GM21526 (cell line): ENCODE data around the gene MAN1A1.
"Not testable (repeated sequence)": the region's sequence is repeated elsewhere in the genome, so short reads cannot be mapped to it uniquely, and the experiment has no call there.

Experiments used
- ATAC-seq: cut with Tn5 transposase; IDR thresholded peaks from one replicate; pipeline ENCODE4 v1.9.1; 2021; ENCODE audit warnings: moderate library complexity; ENCODE audit not compliant: unreplicated experiment, low FRiP score

MAN1A1 gene

DNA sequence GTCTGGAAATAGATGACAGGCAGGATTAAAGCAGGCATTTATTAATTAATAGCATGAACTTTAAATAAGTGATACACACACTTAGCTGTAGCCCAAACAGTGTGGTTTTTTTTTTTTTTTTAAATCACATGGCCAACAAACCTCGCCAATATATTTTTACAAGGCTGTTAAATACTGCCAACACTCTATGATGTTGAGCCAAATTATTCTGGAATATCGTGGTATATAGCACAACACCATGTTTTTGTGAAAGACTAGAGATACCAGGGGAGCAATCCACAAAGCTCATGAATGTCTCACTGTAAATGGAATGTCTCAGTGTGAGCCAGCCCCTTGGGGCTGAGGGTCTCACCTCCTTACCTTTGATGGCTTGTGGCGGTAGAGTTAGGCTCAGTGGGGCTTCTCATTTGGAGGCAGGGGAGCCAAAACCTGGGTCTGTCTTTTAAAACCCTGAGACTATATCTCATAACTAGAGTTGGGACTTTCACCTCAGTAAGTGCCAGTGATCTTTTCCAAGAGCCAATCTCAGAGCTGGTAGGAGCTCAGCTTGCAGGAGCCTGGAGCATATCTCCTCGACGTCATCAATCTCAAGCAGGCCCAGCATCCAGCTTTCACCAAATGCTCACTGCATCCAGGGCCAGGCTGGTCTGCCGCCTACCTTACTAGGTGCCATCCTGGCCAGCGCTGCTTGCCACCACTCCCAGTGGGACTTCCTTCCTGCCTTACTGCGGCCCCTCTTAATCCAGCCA, 192.6 kb downstream of the MAN1A1 start:
- no peak for ATAC-seq

DNA sequence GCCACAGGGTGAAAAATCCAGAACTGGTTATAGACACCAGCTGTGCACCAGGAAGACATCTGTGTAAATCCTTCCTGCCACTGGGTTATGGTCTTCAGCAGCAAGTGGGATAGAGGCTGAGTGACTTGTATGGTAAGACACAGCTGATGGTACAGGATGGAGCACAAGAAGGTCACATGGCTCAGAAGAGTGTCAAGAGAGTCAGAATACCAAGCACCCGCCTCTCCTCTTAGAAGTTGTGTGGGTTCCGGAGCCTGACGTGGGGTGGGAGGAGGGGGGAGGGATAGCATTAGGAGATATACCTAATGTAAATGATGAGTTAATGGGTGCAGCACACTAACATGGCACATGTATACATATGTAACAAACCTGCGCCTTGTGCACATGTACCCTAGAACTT, 193.5 kb downstream of the MAN1A1 start:
- ATAC-seq = not testable (repeated sequence)

DNA sequence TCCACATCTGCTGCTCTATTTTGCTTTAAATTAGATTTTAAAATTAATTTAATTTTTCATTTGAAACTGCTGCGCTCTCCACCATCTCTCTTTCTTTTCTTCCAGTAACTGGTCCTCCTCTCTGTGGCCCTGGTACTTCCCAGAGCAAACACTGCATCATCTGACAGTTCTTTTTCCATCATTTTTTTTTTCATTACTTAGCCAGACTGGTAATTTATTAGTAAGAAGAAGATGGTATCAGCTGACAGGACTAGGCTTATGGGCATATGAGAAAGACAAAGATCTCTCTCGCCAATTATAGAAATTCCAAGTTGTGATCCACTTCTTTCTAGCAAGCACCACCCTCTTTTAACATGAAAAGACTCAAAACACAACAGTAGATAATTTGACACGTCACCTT, 197.4 kb downstream of the MAN1A1 start:
- ATAC-seq = no peak

DNA sequence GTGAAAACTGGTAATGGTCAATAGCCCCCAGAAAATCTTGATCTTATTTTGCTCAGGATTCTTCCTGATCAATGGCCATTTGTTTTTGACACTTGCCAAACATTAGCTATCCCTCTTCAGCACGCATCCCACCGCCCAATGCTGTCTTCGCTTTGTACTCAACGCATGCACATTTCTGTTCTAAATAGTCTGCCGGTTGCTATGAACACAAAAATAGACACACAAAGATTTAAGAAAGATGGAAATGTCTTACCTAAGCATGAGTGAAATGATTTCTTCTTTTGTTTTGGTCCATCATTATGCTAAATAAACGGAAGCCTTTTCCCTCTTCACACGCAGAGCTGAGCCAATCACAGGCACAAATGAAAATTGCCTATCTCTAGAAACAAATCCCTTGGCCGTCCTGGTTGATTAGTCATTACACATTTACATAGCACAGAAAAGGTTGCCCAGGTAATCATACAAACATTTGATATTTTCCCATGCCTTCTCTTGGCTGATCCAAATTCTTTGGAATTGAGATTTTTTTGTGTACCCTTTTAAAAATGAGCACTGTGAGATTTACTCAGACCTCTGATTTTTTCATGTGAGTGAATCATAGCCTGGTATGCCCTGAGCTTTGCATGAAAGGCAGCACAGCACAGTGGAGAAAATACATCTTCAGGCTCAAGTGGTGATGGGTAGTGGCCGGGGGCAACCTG, 200.6 kb downstream of the MAN1A1 start:
- no peak for ATAC-seq

DNA sequence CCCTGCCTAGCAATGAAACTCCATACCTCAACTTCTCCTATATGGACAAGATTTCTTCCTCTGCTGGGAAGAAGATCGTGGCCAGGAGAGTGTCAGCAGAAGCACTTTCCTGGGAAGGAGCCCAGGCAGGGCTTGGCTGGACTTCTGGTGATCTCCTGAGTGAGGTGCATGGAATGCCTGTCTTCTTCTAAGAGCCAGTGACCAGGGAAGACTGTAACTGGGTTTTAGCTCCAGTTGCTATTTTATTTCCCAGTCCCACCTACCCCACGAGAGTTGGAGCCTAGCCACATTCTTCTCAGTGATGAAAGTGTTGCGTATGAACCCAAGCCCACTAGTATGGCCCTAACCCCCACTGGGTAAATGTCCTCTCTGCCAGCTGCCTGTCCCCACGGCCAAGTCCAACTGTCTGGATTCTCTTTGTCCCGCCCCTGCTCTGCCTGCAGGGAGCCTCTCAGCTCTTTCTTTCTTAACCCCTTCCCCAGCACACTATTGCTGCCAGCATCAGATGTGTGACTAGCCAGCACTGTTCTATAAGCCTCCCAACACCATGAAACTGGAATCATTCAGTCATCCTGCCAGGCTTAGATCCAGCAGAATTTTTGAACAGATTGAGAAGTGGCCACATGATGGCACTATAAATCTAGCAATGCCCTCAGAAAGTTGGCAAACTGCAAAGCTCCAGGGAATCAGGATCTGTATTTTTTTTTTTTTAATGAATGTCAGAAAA, 201.3 kb downstream of the MAN1A1 start:
- no peak for ATAC-seq

DNA sequence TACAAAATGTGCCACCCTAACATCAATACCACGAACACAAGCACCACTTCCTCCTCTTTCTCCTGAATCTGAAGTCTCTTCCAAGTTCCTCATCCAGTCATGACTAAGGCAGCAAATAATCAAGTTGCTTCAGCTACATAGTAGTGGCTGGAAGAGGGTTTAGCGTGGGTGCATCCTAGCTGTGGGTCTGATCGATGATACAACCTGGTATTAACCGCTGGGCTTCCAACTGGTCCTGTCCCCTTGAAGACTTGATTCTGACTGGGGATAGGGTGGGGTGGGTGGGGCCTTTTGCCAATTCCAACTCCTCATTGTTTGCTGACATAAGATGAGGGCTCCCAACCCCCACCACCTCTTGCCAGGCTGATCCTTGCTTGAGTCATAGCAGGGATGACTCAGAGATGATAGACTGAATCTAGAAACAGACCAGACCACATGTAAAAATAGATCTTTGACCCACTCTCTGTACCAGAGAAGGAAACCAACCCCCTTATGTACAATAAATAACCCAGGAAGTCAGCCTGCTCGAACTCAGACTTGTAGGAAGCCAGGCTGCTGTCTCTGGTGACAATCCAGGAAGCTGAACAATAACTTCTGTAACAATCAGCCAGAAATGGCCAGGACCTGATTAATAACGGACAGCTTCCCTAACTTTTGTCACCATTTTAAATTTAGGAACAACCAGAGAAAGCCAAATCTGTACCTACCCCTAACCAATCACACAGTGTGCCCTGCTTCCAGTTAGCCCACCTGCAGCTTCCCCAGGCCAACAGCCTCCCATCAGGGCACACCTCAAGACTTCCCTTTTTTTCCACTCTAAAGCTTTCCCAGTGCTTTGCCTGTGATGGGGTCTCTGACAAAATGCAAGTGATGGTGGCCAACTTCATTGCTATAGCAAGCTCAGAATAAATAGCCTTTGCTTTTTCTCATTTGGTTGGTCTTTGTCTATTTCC, 202.2 kb downstream of the MAN1A1 start:
- ATAC-seq = peak; percentile 98

DNA sequence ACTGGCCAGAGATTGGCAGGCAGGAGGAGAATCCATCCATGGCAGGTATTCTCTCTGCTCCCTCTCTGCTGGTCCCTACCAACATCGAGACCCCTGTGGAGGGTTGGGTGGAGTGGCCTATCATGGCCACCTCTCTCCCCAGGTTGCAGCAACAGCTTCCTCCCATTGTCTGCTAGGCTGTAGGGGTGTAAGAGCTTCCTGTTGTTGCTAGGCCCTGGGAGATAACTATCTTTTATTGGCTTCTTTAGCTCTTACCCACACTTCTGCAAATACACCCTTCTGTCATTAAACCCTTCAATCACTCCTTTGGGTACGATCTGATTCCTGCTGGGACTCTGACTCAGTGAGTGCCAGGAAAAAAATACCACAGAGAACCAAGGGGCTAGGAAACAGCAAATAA, 204.4 kb downstream of the MAN1A1 start:
- ATAC-seq = no peak

DNA sequence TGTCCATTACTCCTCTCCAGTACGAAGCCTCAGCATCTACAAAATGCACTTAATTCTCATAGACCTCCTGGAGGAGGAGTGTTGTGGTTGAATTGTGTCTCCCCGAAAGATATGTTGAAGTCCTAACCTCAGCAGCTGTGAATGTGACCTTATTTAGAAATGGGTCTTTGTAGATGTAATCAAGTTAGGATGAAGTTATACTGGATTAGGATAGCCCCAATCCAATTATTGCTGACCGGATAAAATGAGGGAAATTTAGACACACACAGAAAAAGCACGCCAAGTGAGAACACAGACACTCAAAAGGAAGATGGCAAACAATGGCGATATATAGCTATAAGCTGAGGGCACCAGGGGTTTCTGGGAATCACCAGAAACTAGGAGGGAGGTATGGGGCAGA, 206.9 kb downstream of the MAN1A1 start:
- ATAC-seq = no peak

DNA sequence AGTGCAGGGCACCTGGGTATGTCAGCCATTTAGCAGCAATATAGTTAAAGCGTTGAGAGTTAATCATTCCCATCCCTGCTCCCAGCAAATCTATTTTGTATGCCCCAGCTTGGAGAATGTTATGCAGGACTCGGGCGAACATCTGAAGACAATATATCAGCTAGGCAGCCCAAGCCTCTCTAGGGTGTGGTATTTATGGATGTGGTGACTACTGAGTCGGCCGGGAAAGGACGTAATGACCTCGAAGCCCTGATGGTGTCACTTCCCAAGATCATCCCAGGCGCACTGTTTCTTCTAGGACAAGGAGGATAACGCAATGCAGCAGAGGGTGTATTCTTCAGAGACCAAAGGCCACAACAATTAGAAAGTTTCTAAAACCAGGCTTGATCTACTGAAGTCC, 207.5 kb downstream of the MAN1A1 start:
- ATAC-seq = no peak

DNA sequence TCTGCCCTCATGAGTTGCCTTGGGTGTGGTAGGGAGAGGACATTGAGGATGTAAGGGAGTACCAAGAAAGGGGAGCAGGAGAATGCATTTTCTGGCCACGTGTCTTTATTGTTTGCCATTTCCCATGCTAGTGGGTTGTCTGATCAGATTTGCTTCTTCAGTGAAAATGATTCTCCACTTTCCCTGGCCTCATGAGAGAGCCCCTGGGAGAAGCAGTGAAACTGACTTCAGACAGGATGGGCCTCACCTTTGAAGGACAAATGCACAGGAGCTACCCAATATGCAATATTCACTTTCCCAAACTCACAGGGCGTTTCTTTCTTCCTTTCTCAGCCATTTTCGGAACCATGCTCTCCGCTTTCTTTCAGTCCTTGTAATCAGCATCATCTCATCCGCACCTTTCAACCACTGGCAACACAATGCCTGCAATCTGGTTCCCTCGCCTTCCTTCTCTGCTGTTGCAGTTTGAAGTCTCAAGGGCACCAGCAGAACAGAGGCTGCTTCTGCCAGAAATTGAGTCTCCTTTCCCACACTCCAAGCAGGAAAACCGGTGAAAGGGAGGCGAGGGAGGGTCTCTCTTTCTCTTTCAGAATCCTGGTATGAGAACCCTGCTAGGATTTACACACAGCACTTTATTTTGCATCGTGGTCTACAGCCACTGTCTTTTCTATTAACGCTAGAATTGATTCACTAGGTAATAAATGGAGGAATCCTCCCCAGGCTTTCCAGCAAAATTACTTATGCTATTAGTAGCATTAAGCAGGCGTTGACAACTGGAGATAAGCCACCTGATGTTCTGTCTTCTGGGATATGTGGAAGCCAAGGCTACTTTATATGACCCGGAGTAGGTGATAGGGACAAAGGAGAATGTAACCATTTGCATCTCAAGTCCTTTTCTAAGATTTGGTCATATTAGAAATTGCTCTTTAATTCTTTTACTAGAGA, 209.1 kb downstream of the MAN1A1 start:
- ATAC-seq = no peak

DNA sequence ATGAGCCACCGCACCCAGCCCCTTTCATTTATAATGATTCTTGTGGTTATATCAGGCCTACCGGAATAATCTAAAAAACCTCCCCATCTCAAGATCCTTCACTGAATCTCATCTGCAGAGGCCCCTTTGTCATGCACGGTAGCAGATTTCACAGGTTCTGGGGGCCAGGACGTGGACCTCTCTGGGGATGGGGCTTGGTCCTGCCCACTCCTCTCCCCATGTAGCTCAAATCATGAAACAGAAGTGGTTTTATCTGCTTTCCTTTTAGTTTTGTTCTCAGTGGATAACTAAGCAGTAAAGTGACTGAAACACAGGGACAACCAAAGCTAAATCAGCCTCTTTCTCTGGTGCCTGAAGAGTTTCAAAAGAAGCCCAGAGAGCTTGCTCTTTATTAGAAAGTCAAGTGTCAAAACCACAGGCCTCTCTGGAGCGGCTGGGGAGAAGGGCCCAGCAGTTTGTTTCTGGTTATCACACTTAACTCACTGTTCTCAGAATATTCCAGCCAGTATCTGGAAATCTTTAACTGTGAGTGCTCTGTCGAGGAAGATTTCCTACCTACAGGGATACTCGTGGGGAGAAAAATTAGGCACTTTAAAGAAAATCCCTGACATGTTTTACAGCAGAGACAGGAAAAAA, 210.5 kb downstream of the MAN1A1 start:
- ATAC-seq = peak; percentile 83

DNA sequence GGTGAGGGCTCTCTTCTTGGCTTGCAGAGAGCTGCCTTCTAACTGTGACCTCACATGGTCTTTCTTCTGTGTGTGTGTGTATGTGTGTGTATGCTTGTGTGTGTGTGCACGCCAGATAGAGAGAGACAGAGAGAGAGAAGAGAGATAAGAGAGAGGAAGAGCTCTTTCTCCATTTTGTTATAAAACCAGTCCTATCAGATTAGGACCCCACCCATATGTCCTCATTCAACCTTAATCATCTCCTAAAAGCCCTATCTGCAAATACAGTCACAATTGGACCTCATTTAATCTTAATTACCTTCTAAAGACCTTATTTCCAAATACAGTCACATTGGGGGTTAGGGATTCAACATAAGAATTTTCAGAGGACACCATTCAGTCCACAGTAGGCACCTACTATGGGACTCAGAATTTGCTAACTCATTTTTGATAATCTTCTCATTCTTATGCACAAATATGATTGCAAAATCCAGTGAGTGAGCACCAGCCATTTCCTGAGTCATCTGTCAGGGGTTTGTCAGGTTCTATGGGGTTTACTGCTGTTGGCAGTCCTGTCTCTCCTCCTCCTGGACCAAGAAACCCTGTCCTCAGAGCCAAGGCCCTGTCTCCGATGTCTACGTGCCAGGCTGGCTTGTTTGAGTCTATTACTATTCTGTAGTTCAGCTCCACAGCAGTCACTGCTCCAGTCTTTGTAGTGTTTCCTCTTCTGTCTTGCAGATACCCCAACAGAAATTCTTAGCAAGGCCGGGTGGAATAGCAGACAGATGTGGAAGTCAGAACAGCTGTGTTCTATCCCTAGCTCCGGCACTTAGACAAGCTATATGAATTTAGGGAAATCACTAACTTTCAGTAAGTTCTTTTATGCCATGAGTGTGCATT, 212.1 kb downstream of the MAN1A1 start:
- no peak for ATAC-seq

DNA sequence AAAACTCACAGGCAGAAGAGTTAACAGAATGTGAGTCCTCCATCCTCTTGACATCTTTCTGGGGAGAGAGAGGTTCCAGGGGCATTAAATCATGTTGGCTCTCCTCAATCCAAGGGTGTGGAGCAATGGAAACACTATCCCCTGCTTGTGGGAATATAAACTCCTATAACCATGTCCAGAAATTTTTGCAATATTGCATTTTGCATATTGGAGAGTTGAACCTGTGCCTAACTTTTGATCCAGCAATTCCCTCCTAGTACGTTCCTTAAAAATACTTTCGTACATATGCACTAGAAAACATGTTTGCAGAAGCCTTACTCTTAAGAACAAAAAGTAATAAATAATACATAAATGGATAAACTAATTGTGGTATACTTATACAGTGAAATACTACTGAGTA, 214.8 kb downstream of the MAN1A1 start:
- ATAC-seq = no peak

DNA sequence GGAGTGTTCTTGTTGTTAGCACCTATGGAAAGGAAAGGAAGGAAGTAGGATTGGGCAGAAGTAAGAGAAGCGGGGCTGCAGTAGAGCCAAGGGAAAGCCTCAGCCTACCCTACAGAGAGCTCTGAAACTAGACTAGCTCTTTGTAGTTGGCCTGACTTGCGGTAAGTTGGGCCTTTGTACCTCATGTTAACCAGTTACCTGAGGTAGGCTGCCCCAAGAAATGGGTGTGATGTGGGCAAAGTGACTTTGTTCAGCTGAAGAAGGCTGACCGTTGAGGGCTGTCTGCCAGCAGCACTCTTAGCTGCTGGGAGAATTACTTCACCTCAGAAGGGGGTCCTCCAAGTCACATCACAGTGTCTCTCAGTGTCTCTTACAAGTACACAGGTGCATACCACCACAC, 216.2 kb downstream of the MAN1A1 start:
- no peak for ATAC-seq

DNA sequence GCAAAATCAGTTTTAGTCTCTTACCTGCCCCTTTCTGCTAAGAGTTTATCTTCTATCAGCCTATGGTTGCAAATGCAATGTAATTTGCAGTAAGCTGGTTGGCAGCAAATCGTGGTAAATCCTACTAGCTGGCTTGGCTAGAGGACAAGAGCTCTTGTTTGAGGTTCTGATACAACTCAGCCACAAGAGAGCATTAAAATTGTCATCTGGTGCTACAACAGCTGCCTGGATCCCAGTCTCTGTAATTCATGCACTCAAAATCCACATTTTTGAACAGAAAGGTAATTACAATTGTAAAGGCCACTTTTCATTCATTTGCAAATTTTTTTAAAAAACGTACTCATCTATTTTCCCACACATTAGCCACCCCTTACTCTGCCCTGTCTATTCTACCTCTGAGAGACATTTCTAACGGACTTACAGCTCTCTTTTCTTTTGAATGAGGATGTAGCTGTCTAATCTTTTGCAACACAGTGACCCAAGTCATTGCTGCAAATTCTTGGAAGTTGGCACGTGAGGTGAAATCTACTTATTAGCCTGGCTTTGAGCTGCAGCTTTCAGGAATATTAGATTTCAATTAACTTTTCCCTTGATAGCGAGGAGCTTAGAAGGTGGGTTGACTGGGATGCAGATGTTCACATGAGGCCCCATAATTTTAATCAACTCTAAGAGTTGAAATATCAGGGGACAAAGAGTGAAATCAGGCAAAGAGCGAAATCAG, 217.1 kb downstream of the MAN1A1 start:
- no peak for ATAC-seq

DNA sequence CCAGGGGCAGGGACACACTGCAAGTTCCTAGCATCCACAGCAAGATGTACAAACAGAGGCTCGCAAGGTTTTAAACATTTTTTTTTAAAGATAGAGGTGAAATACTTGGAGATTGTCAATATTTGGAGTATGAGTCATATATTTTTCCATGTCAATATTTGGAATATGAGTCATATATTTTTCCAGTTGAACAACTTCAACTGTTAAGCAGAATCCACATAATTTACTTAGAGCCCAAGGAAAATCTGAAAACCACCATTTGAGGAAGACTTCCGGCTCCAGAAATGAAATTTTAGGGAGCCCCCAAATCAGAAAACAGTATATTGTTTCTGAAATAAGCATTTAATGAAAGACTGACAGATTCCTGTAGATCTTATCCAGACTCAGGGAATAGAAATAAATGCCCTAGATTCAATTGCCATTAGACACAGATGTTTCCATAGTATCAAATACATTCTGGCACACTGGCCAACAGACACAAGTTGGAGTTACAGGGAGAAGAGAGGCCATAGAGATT, 219.5 kb downstream of the MAN1A1 start:
- no peak for ATAC-seq
